Rectal smooth muscle tissue (tissue), 1 donor: ENCODE measurements around the gene ANKS1A.

ENCODE experiments used
- H3K27ac ChIP-seq: one replicate; pipeline ENCODE4 v1.7.0; 2013; ENCODE audit warnings: low read depth, low read length, inconsistent platforms
- H3K27me3 ChIP-seq: one replicate; pipeline ENCODE4 v1.7.0; 2013; ENCODE audit warnings: low read length; ENCODE audit not compliant: control insufficient read depth, insufficient read depth
- H3K36me3 ChIP-seq: one replicate; pipeline ENCODE4 v1.7.0; 2013; ENCODE audit warnings: low read length; ENCODE audit not compliant: control insufficient read depth, insufficient read depth
- H3K4me1 ChIP-seq: one replicate; pipeline ENCODE4 v1.7.0; 2013; ENCODE audit warnings: low read length; ENCODE audit not compliant: control insufficient read depth, insufficient read depth
- H3K4me3 ChIP-seq: one replicate; pipeline ENCODE4 v1.7.0; 2013; ENCODE audit warnings: low read length
- H3K9ac ChIP-seq: one replicate; pipeline ENCODE4 v1.7.0; 2013; ENCODE audit warnings: low read length

The ANKS1A gene

GRCh38 chr6:35064290-35064689 lies 175.2 kb downstream of the ANKS1A start:
- Histone ChIP-seq H3K36me3 (peaks cover 27% of the 10 kb centered on the region), H3K4me3 (no peak overlapping the region), H3K27ac (peak overlapping the region; percentile 64), H3K9ac (no peak overlapping the region), H3K27me3 (no peaks in the 10 kb centered on the region), H3K4me1 (peaks cover 5% of the 10 kb centered on the region)

- H3K4me1 ChIP-seq = peaks cover 5% of the 10 kb centered on the region
- no peak overlapping the region for H3K9ac ChIP-seq
- H3K27me3 ChIP-seq = no peaks in the 10 kb centered on the region
- H3K4me3 ChIP-seq = no peak overlapping the region
- peak overlapping the region; percentile 64 for H3K27ac ChIP-seq
- H3K36me3 ChIP-seq = peaks cover 26% of the 10 kb centered on the region
Measured at GRCh38 chr6:35064757-35065440, 175.8 kb downstream of the ANKS1A start.

GRCh38 chr6:35065441-35065800 lies 176.4 kb downstream of the ANKS1A start:
- H3K27ac ChIP-seq = no peak overlapping the region
- no peak overlapping the region for H3K9ac ChIP-seq
- H3K4me3 ChIP-seq = no peak overlapping the region
- no peaks in the 10 kb centered on the region for H3K27me3 ChIP-seq
- peaks cover 20% of the 10 kb centered on the region for H3K36me3 ChIP-seq
- peaks cover 5% of the 10 kb centered on the region for H3K4me1 ChIP-seq

GRCh38 chr6:35065870-35066269 lies 176.8 kb downstream of the ANKS1A start:
- Histone ChIP-seq H3K27me3 (no peaks in the 10 kb centered on the region), H3K4me1 (peaks cover 5% of the 10 kb centered on the region), H3K27ac (no peak overlapping the region), H3K9ac (no peak overlapping the region), H3K4me3 (no peak overlapping the region), H3K36me3 (peaks cover 17% of the 10 kb centered on the region)

- Histone ChIP-seq H3K4me3 (no peak overlapping the region), H3K4me1 (peaks cover 5% of the 10 kb centered on the region), H3K36me3 (peaks cover 11% of the 10 kb centered on the region), H3K27ac (no peak overlapping the region), H3K9ac (no peak overlapping the region), H3K27me3 (no peaks in the 10 kb centered on the region)
Measured at GRCh38 chr6:35067234-35067633, 178.2 kb downstream of the ANKS1A start.

GRCh38 chr6:35068206-35068605 lies 179.2 kb downstream of the ANKS1A start:
- Histone ChIP-seq H3K36me3 (peaks cover 11% of the 10 kb centered on the region), H3K27ac (no peak overlapping the region)

GRCh38 chr6:35068644-35069043 lies 179.6 kb downstream of the ANKS1A start:
- Histone ChIP-seq H3K4me1 (peaks cover 5% of the 10 kb centered on the region), H3K36me3 (peaks cover 11% of the 10 kb centered on the region), H3K27me3 (no peaks in the 10 kb centered on the region), H3K9ac (no peak overlapping the region), H3K27ac (peak overlapping the region; percentile 14), H3K4me3 (no peak overlapping the region)

More at GRCh38 chr6:35068206-35068605, 179.2 kb downstream of the ANKS1A start:
- H3K4me3 ChIP-seq = no peak overlapping the region
- no peaks in the 10 kb centered on the region for H3K27me3 ChIP-seq
- H3K4me1 ChIP-seq = peaks cover 5% of the 10 kb centered on the region
- H3K9ac ChIP-seq = no peak overlapping the region

- Histone ChIP-seq H3K27ac (no peak overlapping the region), H3K4me3 (no peak overlapping the region), H3K27me3 (no peaks in the 10 kb centered on the region), H3K36me3 (peaks cover 11% of the 10 kb centered on the region), H3K9ac (no peak overlapping the region), H3K4me1 (peaks cover 2% of the 10 kb centered on the region)
Measured at GRCh38 chr6:35069262-35069661, 180.2 kb downstream of the ANKS1A start.

GRCh38 chr6:35070111-35070510 lies 181.1 kb downstream of the ANKS1A start:
- Histone ChIP-seq H3K27me3 (no peaks in the 10 kb centered on the region), H3K36me3 (peaks cover 11% of the 10 kb centered on the region), H3K9ac (no peak overlapping the region), H3K4me1 (no peaks in the 10 kb centered on the region), H3K27ac (no peak overlapping the region), H3K4me3 (no peak overlapping the region)

GRCh38 chr6:35071347-35071994 lies 182.4 kb downstream of the ANKS1A start:
- H3K36me3 ChIP-seq = peaks cover under 1% of the 10 kb centered on the region

GRCh38 chr6:35072051-35072697 lies 183.1 kb downstream of the ANKS1A start:
- Histone ChIP-seq H3K9ac (no peak overlapping the region), H3K36me3 (peaks cover 4% of the 10 kb centered on the region), H3K4me1 (no peaks in the 10 kb centered on the region), H3K27ac (peak overlapping the region; percentile 1), H3K27me3 (no peaks in the 10 kb centered on the region), H3K4me3 (no peak overlapping the region)

More at GRCh38 chr6:35071347-35071994, 182.4 kb downstream of the ANKS1A start:
- Histone ChIP-seq H3K27ac (no peak overlapping the region), H3K9ac (no peak overlapping the region), H3K4me3 (no peak overlapping the region), H3K4me1 (no peaks in the 10 kb centered on the region), H3K27me3 (no peaks in the 10 kb centered on the region)

GRCh38 chr6:35072698-35073055 lies 183.6 kb downstream of the ANKS1A start:
- no peaks in the 10 kb centered on the region for H3K4me1 ChIP-seq
- H3K4me3 ChIP-seq = no peak overlapping the region
- peaks cover 5% of the 10 kb centered on the region for H3K36me3 ChIP-seq
- no peak overlapping the region for H3K9ac ChIP-seq
- H3K27ac ChIP-seq = peak overlapping the region; percentile 1
- H3K27me3 ChIP-seq = no peaks in the 10 kb centered on the region
